ENCODE results near the gene KRT83. TPM values are rescaled to one million over a fixed set of nuclear protein-coding genes. Genes with fewer than 3 reads are reported as not detected.
"Not testable (repeated sequence)": the region's sequence is repeated elsewhere in the genome, so short reads cannot be mapped to it uniquely, and the experiment has no call there.

Gene KRT83
- total RNA-seq, 4 donors from 2014 or later, result not detected

GRCh38 chr12:52319097-52319496 lies 2.1 kb downstream of the KRT83 start:
- Histone ChIP-seq H3K4me1 (no peaks in the 10 kb centered on the region), H3K27me3 (peaks cover 0 to 29% of the 10 kb centered on the region in 2 donors), H3K9me3 (no peaks in the 10 kb centered on the region), H3K4me3 (no peak overlapping the region), H3K27ac (no peak overlapping the region), H3K36me3 (no peaks in the 10 kb centered on the region)
- TF ChIP-seq CTCF (IDR thresholded peaks at IDR 0.05) (no peak), POLR2A (IDR thresholded peaks at IDR 0.05) (no peak), EP300 (IDR thresholded peaks at IDR 0.05) (no peak)
- 62 to 68% methylated on average over 11 of the region's 11 CpGs for WGBS, 2 donors
- no peak for DNase-seq (ENCODE audit: low spot score in 2 of 2)

GRCh38 chr12:52318241-52318990 lies 2.8 kb downstream of the KRT83 start:
- DNase-seq (ENCODE audit: low spot score in 2 of 2), result no peak
- H3K27ac ChIP-seq, result no peak overlapping the region
- no peaks in the 10 kb centered on the region for H3K9me3 ChIP-seq
- H3K36me3 ChIP-seq, result no peaks in the 10 kb centered on the region
- H3K27me3 ChIP-seq, result peaks cover 0 to 29% of the 10 kb centered on the region in 2 donors
- WGBS, 2 donors, result 86 to 87% methylated on average over 11 of the region's 11 CpGs
- no peaks in the 10 kb centered on the region for H3K4me1 ChIP-seq
- H3K4me3 ChIP-seq, result no peak overlapping the region
- TF ChIP-seq EP300 (IDR thresholded peaks at IDR 0.05) (no peak), POLR2A (IDR thresholded peaks at IDR 0.05) (no peak), CTCF (IDR thresholded peaks at IDR 0.05) (no peak)

GRCh38 chr12:52317468-52318052 lies 3.6 kb downstream of the KRT83 start:
- WGBS, 2 donors, result 77 to 85% methylated on average over 12 of the region's 12 CpGs
- H3K36me3 ChIP-seq, result no peaks in the 10 kb centered on the region
- no peak overlapping the region for H3K4me3 ChIP-seq
- H3K27me3 ChIP-seq, result peaks cover 0 to 29% of the 10 kb centered on the region in 2 donors
- no peaks in the 10 kb centered on the region for H3K4me1 ChIP-seq
- H3K27ac ChIP-seq, result no peak overlapping the region
- H3K9me3 ChIP-seq, result no peaks in the 10 kb centered on the region
- no peak for DNase-seq (ENCODE audit: low spot score in 2 of 2)
- TF ChIP-seq CTCF (IDR thresholded peaks at IDR 0.05) (no peak), EP300 (IDR thresholded peaks at IDR 0.05) (no peak), POLR2A (IDR thresholded peaks at IDR 0.05) (no peak)

GRCh38 chr12:52316701-52317100 lies 4.5 kb downstream of the KRT83 start:
- no peak for DNase-seq (ENCODE audit: low spot score in 2 of 2)
- Histone ChIP-seq H3K4me3 (no peak overlapping the region), H3K9me3 (no peaks in the 10 kb centered on the region), H3K27ac (no peak overlapping the region), H3K27me3 (peaks cover 0 to 28% of the 10 kb centered on the region in 2 donors), H3K36me3 (no peaks in the 10 kb centered on the region), H3K4me1 (no peaks in the 10 kb centered on the region)
- no peak for TF ChIP-seq POLR2A (IDR thresholded peaks at IDR 0.05)
- no peak for TF ChIP-seq EP300 (IDR thresholded peaks at IDR 0.05)
- no peak for TF ChIP-seq CTCF (IDR thresholded peaks at IDR 0.05)
- WGBS, 2 donors, result 91 to 95% methylated on average over 10 to 11 of the region's 11 CpGs

- Histone ChIP-seq H3K4me1 (no peaks in the 10 kb centered on the region), H3K9me3 (no peaks in the 10 kb centered on the region), H3K27me3 (peaks cover 0 to 24% of the 10 kb centered on the region in 2 donors), H3K27ac (no peak overlapping the region), H3K36me3 (no peaks in the 10 kb centered on the region), H3K4me3 (no peak overlapping the region)
- DNase-seq (ENCODE audit: low spot score in 2 of 2), result no peak
- WGBS, 2 donors, result 89% methylated on average over 9 of the region's 9 CpGs
- TF ChIP-seq POLR2A (IDR thresholded peaks at IDR 0.05), result no peak
- no peak for TF ChIP-seq CTCF (IDR thresholded peaks at IDR 0.05)
- TF ChIP-seq EP300 (IDR thresholded peaks at IDR 0.05), result no peak
Observed at GRCh38 chr12:52316290-52316689, 4.9 kb downstream of the KRT83 start.

GRCh38 chr12:52315721-52316120 lies 5.5 kb downstream of the KRT83 start:
- not testable (repeated sequence) for H3K4me1 ChIP-seq; H3K9me3 ChIP-seq; H3K36me3 ChIP-seq; DNase-seq (ENCODE audit: low spot score in 2 of 2); H3K27ac ChIP-seq; H3K4me3 ChIP-seq
- WGBS, 2 donors, result 49 to 50% methylated on average over 9 of the region's 9 CpGs
- H3K27me3 ChIP-seq, result peaks cover 0 to 24% of the 10 kb centered on the region in 2 donors

All from tibial nerve (tissue), 4 donors.